ENCODE measurements around the gene SP140L.
"Not testable (repeated sequence)": the region's sequence is repeated elsewhere in the genome, so short reads cannot be mapped to it uniquely, and the experiment has no call there.

The SP140L gene

DNA sequence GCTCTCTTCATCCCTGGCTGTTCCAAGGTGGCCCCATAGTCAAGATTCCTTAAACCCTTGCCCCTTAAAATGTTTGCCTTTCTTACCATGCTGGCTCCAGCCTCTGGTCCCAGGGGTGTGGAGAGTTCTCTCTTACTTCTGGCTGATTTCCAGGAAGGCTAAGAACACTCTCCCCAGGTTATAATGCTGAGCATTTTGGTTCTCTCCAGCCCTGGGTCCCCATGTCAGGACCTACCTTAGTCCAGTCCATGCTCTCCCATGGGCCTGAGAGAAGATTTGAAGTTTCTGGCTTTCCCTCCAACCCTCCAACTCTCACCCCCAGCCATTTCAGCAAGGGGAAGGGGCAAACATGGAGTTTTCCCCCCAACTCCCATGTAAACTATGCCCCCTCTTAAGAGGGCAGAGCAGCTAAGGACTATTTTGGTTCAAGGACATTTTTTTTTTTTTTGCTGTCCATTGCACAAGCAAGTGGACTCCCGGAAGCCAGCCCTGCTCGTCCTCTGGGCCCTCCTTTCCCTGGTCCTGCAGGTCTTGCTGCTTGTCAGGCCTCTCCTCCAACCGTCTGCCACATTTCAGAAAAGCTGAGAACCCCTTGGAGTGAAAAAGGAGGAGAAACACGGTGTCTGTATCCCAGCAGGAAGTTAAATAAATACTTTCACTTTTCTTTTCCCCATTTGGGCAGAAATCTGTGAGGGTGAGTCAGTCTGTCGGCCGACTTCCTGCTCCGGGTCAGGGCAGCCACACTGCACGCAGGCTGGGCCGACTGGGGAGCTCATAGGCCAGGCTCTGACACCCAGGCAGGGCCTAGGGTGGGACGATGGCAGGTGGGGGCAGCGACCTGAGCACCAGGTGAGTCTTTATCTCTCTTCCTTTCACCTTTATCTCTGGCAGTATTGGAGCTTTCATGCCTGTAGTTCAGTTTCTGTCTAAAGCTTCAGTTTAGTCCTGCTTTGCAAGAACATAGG is at the start of gene SP140L:
Gene SP140L (plus strand): TSS at position 741 of the 965 bp plus-strand sequence. CDS start 77 bp downstream, at position 818.
- H3K36me3 ChIP-seq (ENCODE audit: insufficient read depth, low read length): no peaks in the 10 kb centered on the region
- H3K4me1 ChIP-seq (ENCODE audit: insufficient read depth, low read length): peaks cover 3% of the 10 kb centered on the region
- peak within 1 kb of the TSS; percentile 78 for H2AFZ ChIP-seq (ENCODE audit: low read depth, low read length)
- peaks cover 6% of the 10 kb centered on the region for H3K9me3 ChIP-seq (ENCODE audit: low read length)
- H3K4me3 ChIP-seq (ENCODE audit: low read length): peak within 1 kb of the TSS; percentile 39
- no peaks in the 10 kb centered on the region for H3K27me3 ChIP-seq (ENCODE audit: insufficient read depth, low read length)

DNA sequence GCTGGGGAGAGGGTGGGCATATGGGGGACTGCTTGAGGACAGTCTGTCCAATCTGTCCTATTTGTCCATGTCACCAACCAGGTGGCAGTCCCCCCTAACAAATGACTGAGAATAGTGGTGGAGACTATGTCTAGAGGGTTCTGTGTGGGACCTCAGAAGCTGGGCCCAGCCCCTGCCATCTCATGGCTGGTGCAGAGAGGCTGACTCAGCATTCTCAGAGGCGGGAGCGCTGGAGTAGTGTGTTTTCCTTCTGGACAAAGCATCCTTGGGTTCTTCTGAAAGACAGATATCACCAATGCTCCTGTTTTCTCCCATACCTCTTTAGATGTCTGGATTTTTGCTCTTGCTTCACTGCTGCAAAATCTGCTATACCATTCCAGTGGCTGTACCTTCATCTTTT is 44.1 kb upstream of the SP140L start:
- Histone ChIP-seq H3K9me3 (ENCODE audit: low read length) (no peaks in the 10 kb centered on the region), H2AFZ (ENCODE audit: low read depth, low read length) (no peak overlapping the region), H3K4me1 (ENCODE audit: insufficient read depth, low read length) (no peaks in the 10 kb centered on the region), H3K36me3 (ENCODE audit: insufficient read depth, low read length) (no peaks in the 10 kb centered on the region), H3K27me3 (ENCODE audit: insufficient read depth, low read length) (no peaks in the 10 kb centered on the region), H3K4me3 (ENCODE audit: low read length) (no peak overlapping the region)

DNA sequence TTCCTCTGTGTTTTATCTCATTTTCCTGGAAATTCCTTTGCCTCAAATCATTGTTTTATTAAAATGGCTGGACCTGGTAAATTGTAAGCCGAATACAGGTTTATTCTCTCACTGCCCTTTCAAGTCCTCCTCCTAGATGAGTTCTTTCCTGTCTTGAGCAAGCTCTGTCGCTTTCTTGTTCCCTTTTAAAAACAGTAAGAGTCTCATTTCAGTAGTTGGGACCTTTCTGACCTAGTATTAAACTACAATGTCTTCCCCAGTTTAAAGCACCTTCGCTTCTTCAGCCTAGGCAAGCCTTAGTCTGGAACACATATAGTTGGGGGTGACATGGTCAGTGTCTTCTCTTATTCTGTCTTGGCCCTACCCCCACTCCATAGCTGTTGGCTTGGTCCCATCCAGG is 40.9 kb upstream of the SP140L start:
- H3K27me3 ChIP-seq (ENCODE audit: insufficient read depth, low read length): no peaks in the 10 kb centered on the region

DNA sequence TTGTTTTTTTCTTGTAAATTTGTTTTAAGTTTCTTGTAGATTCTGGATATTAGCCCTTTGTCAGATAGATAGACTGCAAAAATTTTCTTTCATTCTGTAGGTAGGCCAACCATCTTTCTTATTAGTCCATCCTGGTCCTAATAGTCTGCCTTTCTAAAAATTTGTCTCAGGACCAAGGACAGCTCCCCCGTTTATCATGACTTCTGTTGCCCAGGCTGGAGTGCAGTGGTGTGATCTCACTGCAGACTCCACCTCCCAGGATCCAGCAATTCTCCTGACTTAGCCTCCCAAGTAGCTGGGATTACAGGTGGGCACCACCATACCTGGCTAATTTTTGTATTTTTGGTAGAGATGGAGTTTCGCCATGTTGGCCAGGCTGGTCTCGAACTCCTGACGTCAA is 37.7 kb upstream of the SP140L start:
- not testable (repeated sequence) for H3K4me1 ChIP-seq (ENCODE audit: insufficient read depth, low read length); H3K9me3 ChIP-seq (ENCODE audit: low read length); H3K4me3 ChIP-seq (ENCODE audit: low read length); H3K36me3 ChIP-seq (ENCODE audit: insufficient read depth, low read length); H3K27me3 ChIP-seq (ENCODE audit: insufficient read depth, low read length); H2AFZ ChIP-seq (ENCODE audit: low read depth, low read length)

More for the DNA sequence above, 40.9 kb upstream of the SP140L start:
- H3K9me3 ChIP-seq (ENCODE audit: low read length): no peaks in the 10 kb centered on the region
- no peaks in the 10 kb centered on the region for H3K36me3 ChIP-seq (ENCODE audit: insufficient read depth, low read length)
- no peak overlapping the region for H3K4me3 ChIP-seq (ENCODE audit: low read length)
- no peak overlapping the region for H2AFZ ChIP-seq (ENCODE audit: low read depth, low read length)
- H3K4me1 ChIP-seq (ENCODE audit: insufficient read depth, low read length): no peaks in the 10 kb centered on the region

DNA sequence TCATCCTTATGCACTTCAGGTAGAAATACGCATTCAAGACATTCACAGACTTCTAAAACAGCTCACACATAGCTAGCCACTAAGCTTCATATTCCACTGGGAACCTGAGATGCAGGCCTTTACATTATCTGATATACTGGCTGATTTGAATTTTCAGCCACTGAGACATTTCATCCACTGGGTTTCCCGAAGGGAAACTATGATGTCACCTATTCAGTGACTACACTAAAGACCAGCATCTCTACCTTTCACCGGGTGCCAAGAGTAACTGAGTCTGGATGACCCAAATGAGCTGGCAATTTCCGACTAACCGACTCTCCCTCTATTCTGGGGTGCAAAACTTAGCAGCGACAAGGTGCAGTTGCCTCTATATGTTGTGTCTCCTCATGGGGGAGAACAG is 31.8 kb upstream of the SP140L start:
- Histone ChIP-seq H2AFZ (ENCODE audit: low read depth, low read length) (no peak overlapping the region), H3K27me3 (ENCODE audit: insufficient read depth, low read length) (no peaks in the 10 kb centered on the region), H3K4me3 (ENCODE audit: low read length) (no peak overlapping the region), H3K4me1 (ENCODE audit: insufficient read depth, low read length) (no peaks in the 10 kb centered on the region), H3K9me3 (ENCODE audit: low read length) (no peaks in the 10 kb centered on the region), H3K36me3 (ENCODE audit: insufficient read depth, low read length) (no peaks in the 10 kb centered on the region)

DNA sequence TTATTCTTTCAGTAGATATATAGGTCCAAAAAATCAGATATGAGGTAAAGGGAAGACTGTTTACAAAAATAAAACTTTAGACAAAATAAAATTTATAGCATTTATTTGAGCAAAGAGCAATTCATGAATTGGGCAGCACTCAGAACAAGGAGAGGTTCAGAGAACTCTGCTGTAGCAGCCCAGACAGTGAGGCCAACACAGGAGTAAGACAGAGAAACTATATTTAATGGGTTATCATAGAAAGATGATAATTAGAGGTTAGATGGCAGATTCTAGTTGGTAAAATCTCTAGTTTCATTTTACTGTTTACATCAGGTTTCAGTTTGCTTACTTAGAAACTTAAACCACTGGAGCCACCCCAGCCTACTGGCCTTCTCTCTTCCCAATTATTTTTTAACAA is 30.1 kb upstream of the SP140L start:
- Histone ChIP-seq H3K27me3 (ENCODE audit: insufficient read depth, low read length) (no peaks in the 10 kb centered on the region), H3K4me3 (ENCODE audit: low read length) (no peak overlapping the region), H3K36me3 (ENCODE audit: insufficient read depth, low read length) (no peaks in the 10 kb centered on the region), H3K4me1 (ENCODE audit: insufficient read depth, low read length) (no peaks in the 10 kb centered on the region), H2AFZ (ENCODE audit: low read depth, low read length) (no peak overlapping the region), H3K9me3 (ENCODE audit: low read length) (no peaks in the 10 kb centered on the region)

DNA sequence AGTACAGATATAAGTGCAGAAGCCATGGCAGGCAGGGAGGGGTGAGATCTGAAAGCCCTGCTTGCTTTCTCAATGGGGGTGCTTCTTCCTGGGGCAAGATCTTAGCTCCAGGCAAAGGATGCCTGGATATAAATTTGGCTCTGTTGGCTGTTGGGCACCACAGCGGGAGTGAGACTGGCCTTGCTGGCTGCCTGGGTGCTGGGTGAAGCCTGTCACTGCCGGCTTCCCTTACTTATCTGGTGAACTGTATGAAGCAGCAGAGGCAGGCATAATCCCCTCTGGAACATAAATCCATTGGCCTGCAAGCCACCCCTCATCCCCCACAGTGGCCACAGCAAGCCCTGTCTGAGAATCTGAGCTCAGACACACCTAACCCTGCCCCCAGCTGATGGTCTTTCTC is 27.4 kb upstream of the SP140L start:
- Histone ChIP-seq H3K27me3 (ENCODE audit: insufficient read depth, low read length) (no peaks in the 10 kb centered on the region), H2AFZ (ENCODE audit: low read depth, low read length) (no peak overlapping the region), H3K36me3 (ENCODE audit: insufficient read depth, low read length) (no peaks in the 10 kb centered on the region), H3K4me3 (ENCODE audit: low read length) (no peak overlapping the region), H3K9me3 (ENCODE audit: low read length) (no peaks in the 10 kb centered on the region), H3K4me1 (ENCODE audit: insufficient read depth, low read length) (no peaks in the 10 kb centered on the region)

DNA sequence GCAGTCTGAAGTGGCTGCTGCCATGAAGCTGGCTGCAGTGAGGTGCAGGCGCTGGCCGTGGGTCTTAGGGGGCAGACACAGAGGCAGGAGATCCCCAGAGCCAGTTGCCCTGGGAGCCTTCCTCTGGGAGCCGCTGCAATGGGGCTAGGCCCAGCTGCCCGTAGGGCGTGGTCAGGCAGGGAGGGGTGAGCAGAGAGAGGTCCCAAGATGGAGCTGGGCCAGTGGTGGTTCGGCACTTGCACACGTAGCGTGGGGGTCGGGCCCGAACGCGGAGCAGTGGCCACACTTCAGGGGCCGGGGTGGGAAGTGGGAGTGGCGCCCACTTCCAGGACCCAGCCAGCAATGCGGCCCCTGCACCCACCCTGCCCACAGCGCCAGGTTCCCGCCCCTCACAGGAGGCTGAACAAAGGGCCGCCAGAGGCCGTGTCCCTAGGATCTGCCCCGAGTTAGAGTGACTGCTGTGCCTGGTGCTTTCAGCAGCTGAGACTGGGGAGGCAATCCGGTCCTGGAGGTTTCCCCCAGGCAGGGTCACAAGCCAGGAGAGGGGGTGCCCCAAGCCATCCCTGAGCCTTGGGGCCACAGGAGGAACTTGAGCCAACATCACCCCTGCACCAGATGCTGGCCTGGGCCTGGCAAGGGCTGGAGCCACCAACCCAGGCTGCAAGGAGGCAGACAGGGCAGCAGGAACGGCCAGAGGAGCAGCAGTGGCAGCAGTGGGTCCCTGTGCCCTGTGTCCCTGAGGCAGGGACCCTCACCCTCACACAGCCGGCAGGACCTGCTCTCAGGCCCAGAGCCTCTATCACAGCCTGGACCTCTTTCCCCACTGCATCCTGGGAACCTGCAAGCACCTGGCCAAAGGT is 21.3 kb upstream of the SP140L start:
- Histone ChIP-seq H3K4me1 (ENCODE audit: insufficient read depth, low read length) (no peaks in the 10 kb centered on the region), H3K36me3 (ENCODE audit: insufficient read depth, low read length) (no peaks in the 10 kb centered on the region), H3K27me3 (ENCODE audit: insufficient read depth, low read length) (no peaks in the 10 kb centered on the region), H3K9me3 (ENCODE audit: low read length) (no peaks in the 10 kb centered on the region), H2AFZ (ENCODE audit: low read depth, low read length) (no peak overlapping the region), H3K4me3 (ENCODE audit: low read length) (no peak overlapping the region)

DNA sequence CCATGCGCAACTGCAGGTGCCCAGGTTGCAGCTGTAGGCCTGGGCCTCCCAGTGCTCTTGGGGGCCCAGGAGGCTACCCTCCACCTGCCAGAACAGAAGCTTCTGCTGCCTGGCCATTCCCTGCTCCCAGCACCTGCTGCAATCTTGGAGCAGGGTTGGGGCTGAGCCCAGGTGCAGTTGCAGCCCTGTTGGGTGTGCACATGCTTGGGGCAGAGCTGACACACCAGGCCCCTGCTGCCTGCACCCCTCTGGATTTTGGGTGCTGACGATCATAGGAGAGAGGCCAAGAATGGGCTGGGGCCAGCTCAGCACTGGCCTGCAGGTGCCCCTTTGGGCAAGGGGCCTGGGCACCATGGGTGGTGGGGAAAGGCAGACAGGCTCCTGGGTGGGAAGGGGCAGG is 20.5 kb upstream of the SP140L start:
- H2AFZ ChIP-seq (ENCODE audit: low read depth, low read length): no peak overlapping the region
- no peaks in the 10 kb centered on the region for H3K4me1 ChIP-seq (ENCODE audit: insufficient read depth, low read length)

DNA sequence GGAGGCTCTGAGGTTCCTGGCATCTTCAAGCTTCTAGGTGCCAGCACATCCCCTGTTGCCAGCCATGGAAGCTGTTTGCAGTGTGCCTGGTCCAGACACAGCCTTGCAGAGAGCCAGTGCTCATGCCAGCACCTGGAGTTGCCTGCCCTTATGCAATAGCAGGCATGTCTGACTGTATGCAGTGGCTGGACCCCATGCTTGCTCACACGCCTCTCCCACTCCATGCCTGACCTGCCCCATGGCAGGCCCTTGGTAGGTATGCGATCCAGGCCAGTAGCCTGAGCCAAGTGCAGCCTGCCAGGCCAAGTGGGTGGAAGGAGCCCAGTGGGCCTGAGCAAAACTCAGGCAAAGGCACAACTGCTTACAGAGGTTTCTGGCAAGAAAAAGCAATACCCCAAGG is 19.5 kb upstream of the SP140L start:
- H2AFZ ChIP-seq (ENCODE audit: low read depth, low read length): no peak overlapping the region
- H3K9me3 ChIP-seq (ENCODE audit: low read length): no peaks in the 10 kb centered on the region
- no peak overlapping the region for H3K4me3 ChIP-seq (ENCODE audit: low read length)
- no peaks in the 10 kb centered on the region for H3K4me1 ChIP-seq (ENCODE audit: insufficient read depth, low read length)
- H3K36me3 ChIP-seq (ENCODE audit: insufficient read depth, low read length): no peaks in the 10 kb centered on the region
- H3K27me3 ChIP-seq (ENCODE audit: insufficient read depth, low read length): no peaks in the 10 kb centered on the region

More for the DNA sequence above, 20.5 kb upstream of the SP140L start:
- Histone ChIP-seq H3K4me3 (ENCODE audit: low read length) (no peak overlapping the region), H3K27me3 (ENCODE audit: insufficient read depth, low read length) (no peaks in the 10 kb centered on the region), H3K9me3 (ENCODE audit: low read length) (no peaks in the 10 kb centered on the region), H3K36me3 (ENCODE audit: insufficient read depth, low read length) (no peaks in the 10 kb centered on the region)

DNA sequence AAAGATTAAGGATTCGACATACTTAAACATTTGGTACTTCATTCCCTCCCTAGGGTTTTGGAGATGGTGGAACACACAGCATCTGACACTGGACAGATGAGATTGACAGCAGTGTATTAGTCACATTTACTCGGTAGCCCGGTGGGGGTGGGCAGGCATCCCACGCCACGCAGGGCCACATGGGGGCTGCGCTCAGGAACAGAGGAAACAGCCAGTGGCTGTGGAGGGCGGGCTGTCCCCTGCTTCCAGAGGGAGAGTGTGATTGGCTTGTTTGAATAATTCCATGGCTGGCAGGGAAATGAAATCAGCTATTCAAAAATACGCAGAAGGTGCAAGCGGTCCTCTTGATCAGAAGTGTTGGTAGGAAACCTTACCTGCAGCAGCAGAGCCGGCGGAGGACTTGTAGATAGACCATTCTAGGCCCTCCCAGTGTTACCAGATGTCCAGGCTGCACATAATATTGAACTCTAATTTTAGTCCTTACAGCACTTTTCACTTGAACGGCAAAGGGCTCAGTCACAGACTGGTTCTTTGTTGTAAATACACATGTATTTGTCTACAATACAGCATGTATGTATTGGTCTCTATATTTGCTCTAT is 18.5 kb upstream of the SP140L start:
- Histone ChIP-seq H3K4me1 (ENCODE audit: insufficient read depth, low read length) (no peaks in the 10 kb centered on the region), H3K4me3 (ENCODE audit: low read length) (no peak overlapping the region), H2AFZ (ENCODE audit: low read depth, low read length) (no peak overlapping the region), H3K9me3 (ENCODE audit: low read length) (no peaks in the 10 kb centered on the region), H3K27me3 (ENCODE audit: insufficient read depth, low read length) (no peaks in the 10 kb centered on the region), H3K36me3 (ENCODE audit: insufficient read depth, low read length) (no peaks in the 10 kb centered on the region)

DNA sequence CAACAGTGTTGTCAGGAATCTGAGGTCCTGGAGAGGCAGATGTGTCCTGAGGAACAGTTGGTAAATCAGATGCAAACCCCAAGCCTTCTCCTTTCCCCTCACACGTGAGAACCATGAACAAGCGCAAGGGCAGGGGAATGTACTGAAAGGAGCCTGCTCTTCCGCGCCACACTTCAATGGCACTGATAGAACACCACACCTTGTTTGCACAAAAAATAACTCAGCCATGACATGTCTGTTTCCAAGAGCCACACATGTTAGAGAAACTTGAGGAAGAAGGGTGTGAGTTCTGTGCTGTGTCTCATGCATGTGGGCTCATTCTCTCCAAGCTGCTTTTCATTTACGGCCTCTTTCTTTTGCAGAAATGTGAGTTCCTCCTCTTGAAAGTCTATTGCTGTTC is 16.2 kb upstream of the SP140L start:
- not testable (repeated sequence) for H3K4me3 ChIP-seq (ENCODE audit: low read length); H3K4me1 ChIP-seq (ENCODE audit: insufficient read depth, low read length); H2AFZ ChIP-seq (ENCODE audit: low read depth, low read length); H3K9me3 ChIP-seq (ENCODE audit: low read length); H3K36me3 ChIP-seq (ENCODE audit: insufficient read depth, low read length); H3K27me3 ChIP-seq (ENCODE audit: insufficient read depth, low read length)

DNA sequence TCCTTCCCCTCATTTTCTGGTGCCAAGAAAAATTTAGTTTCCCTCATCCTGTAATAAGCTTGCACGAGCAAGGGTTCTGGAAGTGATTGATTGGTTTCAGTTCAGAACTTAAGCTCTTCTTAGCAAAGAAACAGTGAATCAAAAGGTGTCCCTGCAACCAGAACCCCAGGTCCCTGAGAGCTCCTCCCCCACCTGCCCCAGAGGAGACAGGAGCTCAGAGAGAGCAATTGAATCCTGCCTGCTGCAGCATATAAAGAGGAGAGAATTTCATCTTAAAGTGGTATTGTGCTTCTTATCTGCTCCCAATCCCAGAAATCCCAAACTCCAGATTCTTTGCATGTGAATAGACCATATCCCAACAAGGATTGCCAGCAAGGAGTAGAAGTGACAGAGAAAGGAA is 15.4 kb upstream of the SP140L start:
- H3K4me1 ChIP-seq (ENCODE audit: insufficient read depth, low read length); H3K9me3 ChIP-seq (ENCODE audit: low read length); H3K4me3 ChIP-seq (ENCODE audit: low read length); H2AFZ ChIP-seq (ENCODE audit: low read depth, low read length); H3K36me3 ChIP-seq (ENCODE audit: insufficient read depth, low read length); H3K27me3 ChIP-seq (ENCODE audit: insufficient read depth, low read length): not testable (repeated sequence)
